ENCODE measurements around the gene GRIN1.

The GRIN1 gene

GRCh38 chr9:137171149-137171900 lies 32.4 kb downstream of the GRIN1 start:
- Histone ChIP-seq H3K27ac (ENCODE audit: insufficient read depth, low read length, poor library complexity, severe bottlenecking) (no peak overlapping the region), H3K9me3 (ENCODE audit: control insufficient read depth, low read length) (no peaks in the 10 kb centered on the region), H3K4me3 (ENCODE audit: insufficient read depth, low read depth, low read length, poor library complexity, severe bottlenecking) (no peak overlapping the region), H3K4me1 (ENCODE audit: control insufficient read depth, insufficient read depth, low read length, poor library complexity, severe bottlenecking) (peaks cover 19% of the 10 kb centered on the region), H3K27me3 (replicated peaks; ENCODE audit: control insufficient read depth, insufficient read depth, low read length, poor library complexity, severe bottlenecking) (peaks cover 50% of the 10 kb centered on the region), H3K36me3 (ENCODE audit: control insufficient read depth, insufficient read depth, low read length) (no peaks in the 10 kb centered on the region)
- no peak for DNase-seq

GRCh38 chr9:137172901-137173795 lies 34.2 kb downstream of the GRIN1 start:
- H3K27me3 ChIP-seq (replicated peaks; ENCODE audit: control insufficient read depth, insufficient read depth, low read length, poor library complexity, severe bottlenecking): peaks cover 32% of the 10 kb centered on the region
- H3K4me3 ChIP-seq (ENCODE audit: insufficient read depth, low read depth, low read length, poor library complexity, severe bottlenecking): no peak overlapping the region
- no peak overlapping the region for H3K27ac ChIP-seq (ENCODE audit: insufficient read depth, low read length, poor library complexity, severe bottlenecking)
- no peak for DNase-seq
- H3K9me3 ChIP-seq (ENCODE audit: control insufficient read depth, low read length): no peaks in the 10 kb centered on the region
- H3K36me3 ChIP-seq (ENCODE audit: control insufficient read depth, insufficient read depth, low read length): peaks cover 3% of the 10 kb centered on the region
- H3K4me1 ChIP-seq (ENCODE audit: control insufficient read depth, insufficient read depth, low read length, poor library complexity, severe bottlenecking): peaks cover 12% of the 10 kb centered on the region

DNA sequence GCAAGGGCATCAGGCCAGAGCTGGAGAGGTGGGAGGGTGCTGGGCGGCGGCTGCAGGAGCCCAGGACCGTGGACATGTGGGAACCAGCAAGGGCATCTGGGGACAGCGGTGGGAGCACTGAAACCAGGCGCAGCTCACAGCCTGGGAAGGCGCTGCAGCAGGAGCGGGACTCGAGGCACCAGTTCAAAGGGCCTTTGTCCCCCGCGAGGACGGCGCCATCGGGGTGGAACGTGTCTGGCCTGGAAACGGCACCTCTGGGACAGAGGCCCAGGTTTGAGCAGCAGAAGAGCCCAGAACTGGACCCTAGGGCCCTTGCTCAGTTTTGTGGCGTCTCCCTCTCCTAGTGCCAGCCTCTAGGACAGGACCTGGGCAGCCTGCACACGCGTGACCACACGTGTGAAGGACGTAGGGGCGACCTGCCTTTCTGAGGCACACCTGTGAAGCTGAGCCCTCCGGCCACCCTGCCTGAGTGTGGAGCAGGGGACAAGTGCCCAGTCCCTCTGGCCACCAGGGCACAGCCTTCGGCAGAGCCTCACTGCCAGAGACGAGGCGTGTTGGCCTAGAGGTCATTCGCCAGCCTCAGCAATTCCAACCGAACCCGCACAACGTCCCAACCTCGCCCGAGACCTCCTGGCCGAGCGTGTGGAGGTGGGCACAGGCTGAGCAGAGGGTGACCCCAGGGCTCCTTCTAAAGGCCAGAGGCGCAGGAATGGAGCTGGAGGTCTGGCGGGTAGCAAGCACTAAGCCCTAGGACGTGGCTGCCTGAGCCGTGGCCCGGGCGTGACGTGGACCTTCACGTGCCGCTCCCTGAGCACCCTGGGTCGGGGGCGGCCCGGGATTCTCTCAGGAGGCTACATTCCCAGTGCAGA lies 35.1 kb downstream of the GRIN1 start:
- Histone ChIP-seq H3K4me1 (ENCODE audit: control insufficient read depth, insufficient read depth, low read length, poor library complexity, severe bottlenecking) (peaks cover 7% of the 10 kb centered on the region), H3K27me3 (replicated peaks; ENCODE audit: control insufficient read depth, insufficient read depth, low read length, poor library complexity, severe bottlenecking) (peaks cover 27% of the 10 kb centered on the region), H3K9me3 (ENCODE audit: control insufficient read depth, low read length) (no peaks in the 10 kb centered on the region), H3K27ac (ENCODE audit: insufficient read depth, low read length, poor library complexity, severe bottlenecking) (no peak overlapping the region), H3K4me3 (ENCODE audit: insufficient read depth, low read depth, low read length, poor library complexity, severe bottlenecking) (no peak overlapping the region), H3K36me3 (ENCODE audit: control insufficient read depth, insufficient read depth, low read length) (peaks cover 9% of the 10 kb centered on the region)
- no peak for DNase-seq

DNA sequence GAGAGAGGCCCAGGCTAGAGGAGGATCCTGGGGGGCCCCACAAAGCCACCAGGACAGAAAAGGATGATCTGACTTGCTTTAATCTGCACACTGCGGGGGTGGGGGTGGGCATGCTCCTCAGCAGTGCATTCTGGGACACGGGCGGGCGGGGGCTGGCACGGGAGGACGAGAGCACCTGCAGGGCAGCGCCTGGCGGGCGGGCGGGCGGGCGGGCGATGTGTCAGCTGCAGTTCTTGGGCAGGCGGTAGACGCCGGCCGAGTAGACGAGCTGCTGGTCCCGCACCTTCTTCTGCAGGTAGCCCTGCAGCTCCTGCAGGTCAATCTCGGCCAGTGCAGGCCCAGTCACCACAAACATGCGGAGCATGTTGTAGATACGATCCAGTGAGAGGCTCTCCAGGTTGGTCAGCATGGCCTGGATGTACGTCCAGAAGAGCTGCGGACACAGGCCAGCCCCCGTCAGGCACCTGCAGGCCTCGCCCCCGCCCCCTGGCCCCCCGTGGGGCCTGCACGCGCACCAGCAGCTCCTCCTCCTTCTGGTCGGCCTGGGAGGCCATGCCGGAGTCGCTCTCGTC lies 35.9 kb downstream of the GRIN1 start:
- no peak overlapping the region for H3K4me3 ChIP-seq (ENCODE audit: insufficient read depth, low read depth, low read length, poor library complexity, severe bottlenecking)
- no peak for DNase-seq

DNA sequence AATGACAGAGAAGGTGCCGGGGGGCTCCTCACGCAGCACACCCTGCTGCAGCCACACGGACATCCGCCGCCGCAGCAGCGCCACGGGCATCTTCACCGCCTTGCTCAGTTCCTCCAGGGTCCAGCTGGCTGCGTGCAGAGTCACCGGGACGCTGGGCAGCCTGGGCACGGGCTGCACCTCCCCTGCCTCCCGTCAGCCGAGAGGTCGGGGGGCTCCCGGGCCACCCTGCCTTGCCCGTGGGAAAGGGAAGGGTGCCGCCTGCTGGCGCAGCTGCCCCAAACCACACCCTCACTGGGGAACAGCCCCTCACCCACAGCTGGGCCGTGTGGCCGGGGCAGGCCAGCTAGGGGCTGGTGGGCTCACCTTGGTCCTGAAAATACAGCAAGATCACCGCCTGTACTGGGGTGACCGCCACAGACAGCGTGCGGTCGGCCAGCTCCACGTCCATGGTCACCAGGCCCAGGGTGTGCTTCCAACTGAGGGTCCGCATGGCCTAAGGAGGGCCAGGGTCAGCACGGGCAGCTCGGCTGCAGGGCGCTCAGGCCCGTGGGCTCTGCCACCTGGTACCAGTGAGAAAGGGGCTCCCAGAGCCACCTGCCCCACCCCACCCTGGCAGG lies 36.5 kb downstream of the GRIN1 start:
- Histone ChIP-seq H3K4me1 (ENCODE audit: control insufficient read depth, insufficient read depth, low read length, poor library complexity, severe bottlenecking) (no peaks in the 10 kb centered on the region), H3K4me3 (ENCODE audit: insufficient read depth, low read depth, low read length, poor library complexity, severe bottlenecking) (no peak overlapping the region), H3K27ac (ENCODE audit: insufficient read depth, low read length, poor library complexity, severe bottlenecking) (no peak overlapping the region), H3K27me3 (replicated peaks; ENCODE audit: control insufficient read depth, insufficient read depth, low read length, poor library complexity, severe bottlenecking) (peaks cover 13% of the 10 kb centered on the region), H3K36me3 (ENCODE audit: control insufficient read depth, insufficient read depth, low read length) (peaks cover 22% of the 10 kb centered on the region), H3K9me3 (ENCODE audit: control insufficient read depth, low read length) (no peaks in the 10 kb centered on the region)
- no peak for DNase-seq

More for the DNA sequence above, 35.9 kb downstream of the GRIN1 start:
- Histone ChIP-seq H3K9me3 (ENCODE audit: control insufficient read depth, low read length) (no peaks in the 10 kb centered on the region), H3K27me3 (replicated peaks; ENCODE audit: control insufficient read depth, insufficient read depth, low read length, poor library complexity, severe bottlenecking) (peaks cover 19% of the 10 kb centered on the region), H3K27ac (ENCODE audit: insufficient read depth, low read length, poor library complexity, severe bottlenecking) (no peak overlapping the region), H3K36me3 (ENCODE audit: control insufficient read depth, insufficient read depth, low read length) (peaks cover 16% of the 10 kb centered on the region), H3K4me1 (ENCODE audit: control insufficient read depth, insufficient read depth, low read length, poor library complexity, severe bottlenecking) (no peaks in the 10 kb centered on the region)

DNA sequence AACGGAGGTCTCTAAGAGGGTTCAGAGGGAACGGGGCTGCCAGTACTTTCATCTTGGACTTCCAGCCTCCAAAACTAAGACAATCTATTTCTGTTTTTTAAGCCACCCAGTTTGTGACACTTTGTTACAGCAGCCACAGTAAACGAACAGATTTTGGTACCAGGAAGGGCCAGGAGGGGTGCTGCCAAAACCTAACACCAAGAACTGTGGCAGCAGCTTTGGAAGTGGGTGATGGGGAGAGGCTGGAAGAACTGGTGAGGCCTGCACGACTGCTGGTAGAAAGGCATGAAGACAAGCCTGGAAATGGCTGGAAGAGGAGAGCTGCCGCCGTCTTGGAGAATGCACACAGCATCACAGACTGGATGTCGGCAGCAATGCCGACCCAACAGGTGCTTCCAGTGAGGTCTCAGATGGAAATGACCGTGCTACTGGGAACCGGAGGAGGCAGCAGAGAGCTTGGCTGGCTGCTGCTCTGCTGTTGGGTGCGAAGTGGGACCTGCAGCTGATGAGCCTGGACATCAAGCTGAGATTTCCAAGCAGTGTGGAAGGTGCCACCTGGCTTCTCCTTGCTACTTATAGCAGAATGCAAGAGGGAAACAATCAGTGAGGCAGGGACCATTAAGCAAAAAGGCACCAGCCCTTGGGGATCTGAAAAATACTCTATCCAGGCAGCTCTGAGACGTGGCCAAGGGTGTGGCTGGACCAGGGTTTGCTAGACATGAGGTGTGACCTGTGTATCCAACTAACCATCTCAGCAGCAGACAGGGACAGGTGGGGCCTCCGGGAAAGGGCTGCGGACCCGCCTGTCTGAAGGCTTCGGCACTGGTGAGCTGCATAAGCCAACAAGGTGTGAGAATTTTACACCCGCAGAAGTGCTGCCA lies 37.6 kb downstream of the GRIN1 start:
- Histone ChIP-seq H3K27ac (ENCODE audit: insufficient read depth, low read length, poor library complexity, severe bottlenecking) (no peak overlapping the region), H3K4me1 (ENCODE audit: control insufficient read depth, insufficient read depth, low read length, poor library complexity, severe bottlenecking) (no peaks in the 10 kb centered on the region), H3K4me3 (ENCODE audit: insufficient read depth, low read depth, low read length, poor library complexity, severe bottlenecking) (no peak overlapping the region), H3K27me3 (replicated peaks; ENCODE audit: control insufficient read depth, insufficient read depth, low read length, poor library complexity, severe bottlenecking) (peaks cover 5% of the 10 kb centered on the region), H3K9me3 (ENCODE audit: control insufficient read depth, low read length) (no peaks in the 10 kb centered on the region), H3K36me3 (ENCODE audit: control insufficient read depth, insufficient read depth, low read length) (peaks cover 33% of the 10 kb centered on the region)
- no peak for DNase-seq

GRCh38 chr9:137178201-137178938 lies 39.4 kb downstream of the GRIN1 start:
- H3K4me3 ChIP-seq (ENCODE audit: insufficient read depth, low read depth, low read length, poor library complexity, severe bottlenecking): no peak overlapping the region
- no peaks in the 10 kb centered on the region for H3K9me3 ChIP-seq (ENCODE audit: control insufficient read depth, low read length)
- peaks cover 1% of the 10 kb centered on the region for H3K27me3 ChIP-seq (replicated peaks; ENCODE audit: control insufficient read depth, insufficient read depth, low read length, poor library complexity, severe bottlenecking)
- no peak for DNase-seq
- peaks cover 48% of the 10 kb centered on the region for H3K36me3 ChIP-seq (ENCODE audit: control insufficient read depth, insufficient read depth, low read length)
- H3K4me1 ChIP-seq (ENCODE audit: control insufficient read depth, insufficient read depth, low read length, poor library complexity, severe bottlenecking): no peaks in the 10 kb centered on the region
- H3K27ac ChIP-seq (ENCODE audit: insufficient read depth, low read length, poor library complexity, severe bottlenecking): no peak overlapping the region

DNA sequence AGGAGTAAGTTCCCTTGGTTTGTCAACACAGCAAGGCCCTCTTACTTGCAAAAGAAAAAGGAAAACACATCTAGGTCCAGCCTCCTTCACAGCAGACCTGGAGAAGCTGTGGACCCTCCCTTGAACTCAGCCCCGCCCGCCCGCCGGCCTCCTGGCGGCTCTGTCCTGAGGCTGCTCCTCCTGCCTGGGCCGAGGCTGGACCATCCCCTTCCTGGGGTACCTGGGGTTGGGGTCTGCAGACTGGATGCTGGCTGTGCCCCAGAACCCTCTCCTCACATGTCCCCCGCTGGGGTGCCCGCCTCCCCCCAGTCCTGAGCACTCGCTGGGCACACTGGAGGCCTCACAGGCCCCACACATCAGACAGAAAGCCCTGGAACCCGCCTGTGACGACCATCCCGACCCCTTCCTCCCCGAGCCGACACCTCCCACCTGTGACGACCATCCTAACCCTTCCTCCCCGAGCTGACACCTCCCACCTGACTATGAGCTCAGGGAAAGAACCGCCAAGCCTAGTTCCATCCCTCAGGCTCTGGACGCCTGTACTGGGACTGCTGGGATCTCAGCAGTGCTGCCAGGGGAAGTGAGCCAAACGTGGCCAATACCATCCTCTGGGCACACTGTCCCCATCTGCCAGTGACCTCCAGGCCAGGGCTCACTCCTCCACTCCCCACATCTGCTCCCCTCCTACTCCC lies 40.1 kb downstream of the GRIN1 start:
- Histone ChIP-seq H3K36me3 (ENCODE audit: control insufficient read depth, insufficient read depth, low read length) (peaks cover 55% of the 10 kb centered on the region), H3K27me3 (replicated peaks; ENCODE audit: control insufficient read depth, insufficient read depth, low read length, poor library complexity, severe bottlenecking) (no peaks in the 10 kb centered on the region), H3K4me1 (ENCODE audit: control insufficient read depth, insufficient read depth, low read length, poor library complexity, severe bottlenecking) (no peaks in the 10 kb centered on the region), H3K4me3 (ENCODE audit: insufficient read depth, low read depth, low read length, poor library complexity, severe bottlenecking) (no peak overlapping the region), H3K9me3 (ENCODE audit: control insufficient read depth, low read length) (no peaks in the 10 kb centered on the region), H3K27ac (ENCODE audit: insufficient read depth, low read length, poor library complexity, severe bottlenecking) (no peak overlapping the region)
- DNase-seq: no peak

Data from effector memory CD4-positive, alpha-beta T cell (primary cell).